Kasumi-1 (cell line): ENCODE data around the gene SESN3.
"Not testable (repeated sequence)": the region's sequence is repeated elsewhere in the genome, so short reads cannot be mapped to it uniquely, and the experiment has no call there.

Experiments used
- DNase-seq, 2 experiments: peaks; one replicate each; lab custom pipeline; 2025; lab: John Stamatoyannopoulos, UW

SESN3 gene

GRCh38 chr11:95218149-95218548, 12.9 kb downstream of the SESN3 start:
- no peak for DNase-seq

- DNase-seq = no peak
Measured at GRCh38 chr11:95212609-95213008, 18.4 kb downstream of the SESN3 start.

GRCh38 chr11:95209535-95209934, 21.5 kb downstream of the SESN3 start:
- not testable (repeated sequence) for DNase-seq

- no peak for DNase-seq
Measured at GRCh38 chr11:95200781-95201457, 30.1 kb downstream of the SESN3 start.

- no peak for DNase-seq
Measured at GRCh38 chr11:95195831-95196230, 35.2 kb downstream of the SESN3 start.

GRCh38 chr11:95193541-95193940, 37.5 kb downstream of the SESN3 start:
- no peak for DNase-seq

GRCh38 chr11:95192717-95193116, 38.3 kb downstream of the SESN3 start:
- no peak for DNase-seq

- no peak for DNase-seq
Measured at GRCh38 chr11:95187723-95188122, 43.3 kb downstream of the SESN3 start.

GRCh38 chr11:95182397-95182796, 48.6 kb downstream of the SESN3 start:
- no peak for DNase-seq

- DNase-seq = no peak
Measured at GRCh38 chr11:95175818-95176380, 55.1 kb downstream of the SESN3 start.

GRCh38 chr11:95170294-95170693, 60.7 kb downstream of the SESN3 start:
- DNase-seq = no peak

- peak in 1 of 2 experiments; percentile 38 for DNase-seq
Measured at GRCh38 chr11:95166781-95167180, 64.2 kb downstream of the SESN3 start.

GRCh38 chr11:95165638-95166037, 65.4 kb downstream of the SESN3 start:
- DNase-seq = no peak

- no peak for DNase-seq
Measured at GRCh38 chr11:95163106-95163505, 67.9 kb downstream of the SESN3 start.

- no peak for DNase-seq
Measured at GRCh38 chr11:95161248-95161647, 69.8 kb downstream of the SESN3 start.

- no peak for DNase-seq
Measured at GRCh38 chr11:95157824-95158223, 73.2 kb downstream of the SESN3 start.

- no peak for DNase-seq
Measured at GRCh38 chr11:95156916-95157541, 74.0 kb downstream of the SESN3 start.

GRCh38 chr11:95156133-95156721, 74.8 kb downstream of the SESN3 start:
- no peak for DNase-seq

GRCh38 chr11:95155385-95155784, 75.6 kb downstream of the SESN3 start:
- DNase-seq = no peak

GRCh38 chr11:95154514-95154913, 76.5 kb downstream of the SESN3 start:
- peak; percentile 68 to 77 for DNase-seq

GRCh38 chr11:95153857-95154246, 77.2 kb downstream of the SESN3 start:
- DNase-seq = no peak

GRCh38 chr11:95152876-95153856, 77.8 kb downstream of the SESN3 start:
- no peak for DNase-seq
